Epidermal melanocyte (primary cell): ENCODE data around the gene NKD1.

Experiments
- DNase-seq: peaks from one replicate; pipeline ENCODE4 v3.0.0; 2011; ENCODE audit warnings: low spot score; ENCODE audit not compliant: insufficient read length

Gene NKD1

DNA sequence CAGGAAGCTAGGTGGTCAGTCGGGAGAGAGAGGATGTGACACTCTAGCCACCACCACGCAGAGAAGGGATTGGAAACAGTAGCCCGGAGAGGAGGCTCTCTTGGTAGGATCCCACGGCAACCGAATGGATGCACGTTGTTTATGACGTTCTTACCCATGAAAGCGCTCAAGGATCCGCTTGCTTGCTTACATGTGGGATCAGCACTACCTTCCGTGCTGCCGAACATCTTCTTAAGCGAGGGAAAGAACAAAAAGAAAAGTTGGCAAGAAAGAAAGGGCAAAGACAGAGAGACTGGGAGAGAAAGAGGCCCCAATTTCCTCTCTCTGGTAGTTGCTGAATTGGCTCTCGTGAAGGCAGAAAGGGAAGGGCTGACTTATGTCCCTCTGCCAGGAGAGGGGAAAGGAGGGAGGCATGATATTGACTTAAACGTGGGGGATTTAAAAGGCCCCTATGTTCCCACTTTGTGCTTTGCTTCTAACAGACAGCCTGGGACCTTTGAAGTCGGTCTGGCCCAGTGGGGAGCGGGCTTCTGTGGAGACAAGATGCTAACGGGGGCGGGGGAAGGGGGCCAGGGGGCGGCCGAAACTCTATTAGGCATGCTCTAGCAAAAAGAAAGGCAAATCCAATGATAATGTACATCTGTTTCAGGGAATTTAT, 97.5 kb downstream of the NKD1 start:
- no peak for DNase-seq

DNA sequence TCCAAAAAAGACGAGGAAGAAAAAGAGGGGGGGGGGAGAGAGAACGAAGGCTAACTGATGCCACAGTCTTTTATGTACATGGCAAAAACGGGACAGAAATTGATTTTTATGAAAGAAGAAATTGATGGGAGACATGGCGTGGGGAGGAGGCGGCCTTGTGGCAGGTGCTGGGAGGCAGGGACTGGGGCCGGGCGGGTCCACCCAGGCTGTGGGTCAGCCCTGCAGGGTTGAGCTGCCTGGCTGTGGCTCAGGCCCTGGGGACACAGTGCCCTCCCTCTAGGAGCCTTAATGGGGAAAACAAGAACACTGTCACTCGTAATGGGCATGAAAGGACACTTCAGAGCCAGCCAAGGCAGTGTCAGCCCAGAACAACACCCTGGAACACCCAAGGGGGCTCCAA, 98.1 kb downstream of the NKD1 start:
- no peak for DNase-seq

DNA sequence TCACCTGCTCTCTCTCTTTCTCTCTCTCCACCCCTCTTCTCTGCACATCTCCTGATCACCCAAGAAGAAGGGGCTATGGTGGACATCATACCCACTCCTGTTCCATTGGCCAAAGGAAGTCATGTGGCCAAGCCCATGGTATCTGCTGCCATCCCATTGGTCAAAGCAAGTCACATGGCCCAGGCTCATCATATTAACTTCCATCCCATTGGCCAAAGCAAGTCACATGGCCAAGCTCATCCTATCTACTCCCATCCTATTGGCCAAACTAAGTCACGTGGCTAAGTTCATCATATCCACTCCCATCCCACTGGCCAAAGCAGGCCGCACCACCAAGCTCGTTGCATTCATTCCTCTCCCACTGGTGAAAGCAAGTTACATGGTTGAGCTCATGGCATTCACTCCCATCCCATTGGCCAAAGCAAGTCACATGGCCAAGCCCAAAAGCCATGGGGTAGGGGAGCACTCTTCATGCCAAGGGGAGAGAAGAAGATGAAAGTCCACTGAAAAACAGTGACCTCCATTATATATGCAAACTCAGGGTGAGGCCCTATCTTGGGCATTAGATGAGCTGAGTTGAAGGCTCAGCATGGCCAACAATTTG, 103.7 kb downstream of the NKD1 start:
- DNase-seq = no peak

DNA sequence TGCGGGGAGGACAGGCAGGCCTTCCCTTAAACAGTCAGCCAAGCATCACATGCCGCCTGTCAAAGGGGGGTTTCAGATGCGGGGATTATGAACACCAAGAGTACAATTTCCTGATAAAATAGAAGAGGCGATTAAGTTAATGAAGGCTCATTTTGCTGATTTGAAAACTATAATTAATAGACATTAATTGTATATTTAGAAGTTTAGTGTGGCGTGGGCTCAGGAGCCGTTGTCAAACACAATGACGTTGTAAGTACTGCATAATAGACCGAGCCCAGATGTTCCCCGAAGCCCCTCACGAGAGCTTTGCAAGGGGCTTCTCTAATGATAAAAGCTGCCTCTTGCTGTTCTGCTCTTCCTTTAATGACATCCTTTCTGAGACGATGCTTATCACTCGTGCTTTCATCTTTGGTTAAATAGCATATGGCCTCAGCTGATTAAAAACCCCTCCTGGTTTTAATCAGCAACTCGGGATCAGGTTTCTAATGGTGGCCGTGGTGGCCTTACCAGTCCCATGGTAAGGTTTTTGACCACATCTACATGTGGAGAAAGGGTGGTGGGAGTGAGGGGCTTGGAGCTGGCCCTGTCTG, 104.7 kb downstream of the NKD1 start:
- no peak for DNase-seq

DNA sequence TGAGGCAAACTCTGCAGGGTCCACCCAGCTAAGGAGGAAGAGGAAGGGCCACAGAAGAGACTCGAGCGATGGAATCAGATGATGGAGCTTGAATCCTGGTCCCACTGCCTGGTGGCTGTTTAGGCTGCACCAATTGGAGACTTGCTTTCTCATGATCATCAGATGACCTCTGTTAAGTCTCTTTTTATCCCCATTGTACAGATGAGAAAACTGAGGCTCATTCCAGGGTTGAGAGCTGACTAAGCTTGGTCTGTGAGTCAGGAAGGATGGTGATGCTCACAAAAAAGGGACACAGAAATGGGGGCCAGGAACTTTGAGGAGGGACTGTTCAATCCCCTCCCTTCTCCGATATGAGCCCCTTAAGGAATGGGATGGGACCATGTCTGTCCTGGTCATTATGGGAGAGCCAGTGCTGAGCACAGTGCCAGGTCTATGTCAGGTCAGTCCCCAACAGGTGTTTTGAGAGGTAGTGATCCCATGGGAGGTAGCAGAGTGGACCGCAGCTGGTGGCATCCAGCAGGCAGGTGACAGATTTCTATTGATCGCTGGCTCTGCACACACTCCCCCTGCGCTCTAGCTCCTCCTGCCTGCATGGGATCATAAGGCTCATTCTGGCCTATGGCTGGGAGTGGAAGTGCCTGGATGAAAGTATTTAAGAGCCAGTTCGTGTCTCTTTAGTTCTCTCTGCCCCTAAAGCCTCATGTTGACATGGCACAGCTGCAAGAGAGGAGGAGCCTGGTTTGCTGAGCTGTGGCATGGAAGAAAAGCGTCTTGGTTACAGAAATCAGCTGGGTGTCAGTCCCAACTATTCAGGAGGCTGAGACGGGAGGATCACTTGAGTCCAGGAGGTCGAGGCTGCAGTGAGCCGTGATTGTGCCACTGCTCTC, 105.7 kb downstream of the NKD1 start:
- DNase-seq = no peak

DNA sequence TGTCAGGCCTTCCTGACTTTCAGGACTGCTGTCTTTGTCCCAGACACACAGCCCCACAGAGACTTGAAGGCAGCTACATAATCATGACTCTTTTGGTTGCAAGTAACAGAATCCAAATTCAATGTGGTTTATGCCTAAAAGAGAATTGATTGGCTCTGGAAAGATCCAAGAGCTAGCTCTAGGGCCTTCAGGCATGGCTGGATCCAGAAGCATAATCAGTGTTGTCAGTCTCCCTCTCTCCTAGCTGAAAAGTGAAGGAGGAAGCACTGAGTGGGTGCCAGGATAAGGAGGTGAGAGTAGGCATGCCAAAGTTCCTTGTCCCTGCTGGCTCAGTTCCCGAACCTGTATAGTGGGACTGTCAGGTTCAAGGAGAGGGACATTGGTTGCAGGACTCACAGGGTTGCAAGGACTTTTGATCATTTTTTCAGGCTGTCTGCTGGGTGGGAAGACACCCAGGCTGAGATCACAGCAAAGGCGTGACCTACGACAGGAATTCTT, 107.4 kb downstream of the NKD1 start:
- no peak for DNase-seq

DNA sequence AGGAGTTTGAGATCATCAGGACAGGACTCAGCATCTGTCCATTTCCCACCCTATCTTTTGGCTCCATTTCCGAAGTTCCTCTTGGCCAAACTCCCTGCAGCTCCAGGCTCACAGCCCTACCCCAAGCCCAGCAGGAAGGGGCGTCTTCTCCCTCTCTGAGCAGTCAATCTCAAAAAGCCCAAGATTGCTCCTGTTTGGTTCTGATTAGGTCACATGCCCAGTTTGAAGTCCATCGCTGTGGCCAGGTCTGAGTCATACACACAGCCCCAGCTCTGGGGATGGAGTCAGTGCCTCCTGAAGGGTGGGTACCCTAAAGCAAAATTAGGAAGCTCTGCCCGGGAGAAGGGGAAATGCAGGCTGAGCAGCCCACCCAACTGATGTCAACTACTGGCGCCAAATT, 109.0 kb downstream of the NKD1 start:
- no peak for DNase-seq

DNA sequence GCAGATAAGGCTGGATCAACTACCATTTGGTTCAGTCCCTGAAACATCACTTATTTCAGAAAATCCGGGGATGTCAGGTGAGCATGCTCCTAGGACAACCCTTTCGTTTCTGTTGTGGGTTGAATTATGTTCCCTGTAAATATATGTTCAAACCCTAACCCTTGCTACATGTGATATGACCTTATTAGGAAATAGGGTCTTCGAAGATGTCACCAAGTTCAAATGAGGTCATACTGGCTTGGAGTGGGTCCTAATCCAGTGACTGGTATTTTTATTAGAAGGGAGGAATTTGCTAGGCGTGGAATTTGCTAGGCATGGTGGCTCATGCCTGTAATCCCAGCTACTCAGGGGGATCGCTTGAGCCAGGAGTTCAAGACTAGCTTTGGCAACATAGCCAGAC, 111.6 kb downstream of the NKD1 start:
- DNase-seq = no peak

DNA sequence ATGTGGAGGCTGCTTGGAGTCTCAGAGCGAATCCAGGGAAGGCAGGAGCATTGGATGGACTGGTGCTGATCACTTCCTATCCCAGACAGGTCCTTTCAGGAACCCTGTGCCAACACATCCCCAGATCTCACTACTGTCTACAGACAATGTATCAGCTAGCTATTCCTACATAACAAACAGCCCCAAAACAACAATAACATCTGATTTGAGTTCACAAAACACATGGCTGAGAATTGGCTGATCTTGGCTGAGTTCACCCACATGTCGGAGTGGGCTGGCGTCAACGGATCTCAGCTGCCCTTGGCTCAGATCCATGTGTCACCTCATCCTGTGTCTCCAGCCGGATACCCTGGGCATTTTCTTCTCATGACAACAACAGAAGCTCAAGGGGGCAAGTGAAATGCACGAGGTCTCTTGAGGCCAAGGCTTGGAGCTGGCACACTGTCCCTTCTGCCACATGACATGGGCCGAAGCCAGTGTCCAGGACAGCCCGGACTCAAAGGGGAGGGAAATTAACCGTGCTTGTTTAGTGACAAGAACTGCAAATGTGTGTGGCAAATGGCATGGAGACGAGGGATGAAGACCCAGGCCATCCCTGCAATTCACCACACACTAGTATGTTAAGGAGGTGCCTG, 114.2 kb downstream of the NKD1 start:
- DNase-seq = no peak

DNA sequence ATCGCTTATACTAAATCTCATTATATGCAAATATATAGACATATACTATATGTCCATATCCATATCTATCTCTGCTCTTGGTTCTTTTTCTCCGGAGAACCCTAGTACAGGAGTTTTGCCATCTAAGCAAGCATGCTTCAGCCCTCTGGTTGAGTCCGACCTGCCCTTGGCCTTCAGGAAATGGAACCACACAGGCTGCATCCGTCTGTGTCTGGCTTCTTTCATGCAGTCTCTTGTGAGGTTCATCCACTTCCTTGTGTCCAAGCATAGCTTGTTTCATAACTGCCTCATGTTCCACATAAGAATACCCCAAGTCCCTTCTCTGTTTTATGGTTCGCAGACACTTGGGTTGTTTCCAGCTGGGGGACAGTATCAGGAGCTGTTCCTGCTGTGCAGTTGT, 116.1 kb downstream of the NKD1 start:
- no peak for DNase-seq

DNA sequence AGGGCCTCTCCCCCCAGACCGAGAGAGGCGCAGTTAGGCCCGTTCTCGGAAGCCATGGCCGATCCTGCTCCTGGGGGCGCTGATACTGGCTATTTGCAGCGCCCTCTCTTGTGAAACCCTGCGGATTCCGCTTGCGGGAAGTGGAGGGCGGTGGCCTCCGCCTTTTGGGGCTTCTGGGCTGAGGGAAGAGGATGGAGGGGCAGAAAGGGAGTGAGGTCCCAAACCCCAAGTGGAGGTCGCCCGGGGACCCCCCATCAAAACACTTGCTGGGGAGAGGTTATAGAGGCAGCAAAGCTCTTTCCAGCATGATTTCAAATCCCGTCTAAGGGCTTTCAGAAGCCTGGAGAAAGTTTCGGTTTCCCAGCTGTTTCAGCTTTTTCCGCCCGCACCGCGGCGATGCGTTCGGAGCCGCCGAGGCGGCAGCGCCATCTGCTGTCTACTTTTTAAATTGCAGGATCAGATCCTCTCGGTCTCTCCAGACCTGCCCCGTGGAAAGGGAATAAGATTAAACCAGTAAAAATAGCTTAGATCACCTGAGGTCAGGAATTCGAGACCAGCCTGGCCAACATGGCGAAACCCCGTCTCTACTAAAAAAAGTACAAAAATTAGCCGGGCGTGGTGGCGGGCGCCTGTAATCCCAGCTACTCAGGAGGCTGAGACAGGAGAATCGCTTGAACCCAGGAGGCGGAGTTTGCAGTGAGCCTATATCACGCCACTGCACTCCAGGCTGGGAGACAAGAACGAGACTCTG, 117.1 kb downstream of the NKD1 start:
- peak; percentile 75 for DNase-seq

DNA sequence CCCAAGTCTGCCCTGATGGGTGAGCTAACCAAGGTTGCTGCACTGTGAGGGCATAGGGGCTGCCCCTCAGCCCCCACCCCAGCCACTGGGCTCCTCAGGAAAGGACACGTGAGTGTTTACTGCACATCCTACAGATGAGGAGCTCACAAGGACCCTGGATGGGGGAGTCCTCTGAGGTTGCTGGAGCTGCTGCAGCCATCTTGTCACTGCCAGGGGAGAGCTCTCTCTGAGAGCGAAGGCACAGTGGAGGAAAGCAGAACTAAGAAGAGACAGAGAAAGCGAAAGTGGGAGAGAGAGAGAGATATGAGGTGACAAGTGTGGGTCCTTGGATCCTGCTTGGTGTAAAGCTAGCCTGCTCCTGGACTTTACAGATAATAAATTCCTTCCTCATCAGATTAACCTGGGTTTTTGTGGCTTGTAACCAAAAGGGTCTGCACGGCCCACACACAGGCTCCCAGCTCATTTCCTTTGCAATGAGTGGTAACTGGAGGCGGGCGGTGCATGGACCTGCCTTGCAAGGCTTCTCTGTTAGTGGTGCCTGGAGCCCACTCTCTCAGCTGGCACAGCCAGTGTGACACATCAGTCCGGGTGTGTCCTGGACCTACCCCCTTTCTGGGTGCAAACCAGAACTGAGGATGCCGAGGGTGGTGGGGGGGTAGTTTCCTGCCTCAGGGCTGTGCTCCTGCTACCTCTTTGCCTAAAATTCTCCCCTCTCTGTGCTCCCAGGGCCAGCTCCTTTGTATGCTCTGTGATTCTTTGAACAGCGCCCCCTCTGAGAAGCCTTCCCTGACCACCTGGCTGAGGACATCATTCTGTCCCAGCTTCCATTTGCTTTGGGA, 118.7 kb downstream of the NKD1 start:
- no peak for DNase-seq

DNA sequence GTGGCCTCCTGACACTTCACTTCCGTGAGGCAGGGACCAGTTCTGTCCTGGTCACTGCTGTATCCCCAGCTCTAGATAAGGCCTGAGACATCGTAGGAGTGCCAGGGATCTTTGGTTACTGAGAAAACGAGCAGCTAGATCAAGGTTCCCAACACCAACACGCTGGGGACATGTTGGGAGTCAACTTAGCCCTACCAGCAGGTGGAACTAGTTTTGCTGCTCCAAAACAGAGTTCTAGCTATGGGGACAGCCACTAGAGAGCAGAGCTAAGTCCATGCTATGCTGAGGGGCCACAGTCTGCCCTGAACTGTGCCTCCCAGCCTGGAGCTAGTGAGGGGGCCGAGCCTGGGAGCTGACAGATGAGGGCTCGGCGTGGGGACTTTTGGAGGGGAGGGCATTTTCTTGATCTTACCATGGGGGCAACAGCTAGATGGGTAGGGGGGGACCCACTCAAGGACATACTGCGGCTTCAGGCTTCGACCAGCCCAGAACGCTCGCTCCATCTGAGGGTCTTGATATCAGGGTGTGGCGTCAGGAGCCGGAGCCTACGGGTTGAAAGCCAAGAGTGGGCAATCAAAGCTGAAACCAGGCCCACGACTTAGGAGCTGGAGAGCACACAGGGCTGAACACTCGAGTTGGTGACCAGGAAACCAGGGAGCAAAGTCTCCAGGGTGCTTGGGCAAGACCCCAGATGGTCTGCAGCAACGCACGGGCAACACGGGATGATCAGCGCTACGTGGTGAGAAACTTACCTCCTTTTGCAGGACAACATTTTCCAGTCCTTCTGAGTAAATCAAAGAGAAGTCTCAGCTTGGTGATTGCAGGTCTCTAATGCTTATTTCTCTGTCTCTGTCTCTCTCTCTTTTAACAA, 119.5 kb downstream of the NKD1 start:
- no peak for DNase-seq

DNA sequence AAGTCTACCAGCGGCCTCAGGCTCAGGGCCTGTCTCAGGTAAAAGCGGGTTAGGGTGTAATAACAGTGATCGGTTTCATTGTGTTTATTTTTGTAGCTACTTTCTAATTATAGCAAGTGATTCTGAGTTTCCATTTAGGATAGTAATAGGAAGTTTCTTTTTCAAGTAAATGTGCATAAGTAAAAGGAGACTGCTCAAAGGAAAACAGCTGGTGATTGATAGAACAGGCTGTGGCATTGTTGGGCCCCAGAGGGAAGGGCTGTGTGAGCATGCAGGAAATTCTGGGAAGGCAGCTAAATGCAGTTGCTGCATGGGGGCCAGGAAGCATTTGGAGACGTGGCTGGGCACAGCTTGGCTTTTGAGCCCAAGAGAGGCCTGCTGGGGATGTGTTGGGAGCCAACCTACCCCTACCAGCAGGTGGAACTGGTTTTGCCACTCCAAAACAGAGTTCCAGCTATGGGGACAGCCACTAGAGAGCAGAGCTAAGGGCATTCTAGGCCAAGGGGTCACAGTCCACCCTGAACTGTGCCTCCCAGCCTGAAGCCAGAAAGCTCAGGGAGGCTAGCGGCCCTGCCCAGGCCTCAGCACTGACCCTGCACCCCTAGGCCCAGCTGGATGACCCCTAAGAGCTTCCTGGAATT, 120.3 kb downstream of the NKD1 start:
- no peak for DNase-seq

DNA sequence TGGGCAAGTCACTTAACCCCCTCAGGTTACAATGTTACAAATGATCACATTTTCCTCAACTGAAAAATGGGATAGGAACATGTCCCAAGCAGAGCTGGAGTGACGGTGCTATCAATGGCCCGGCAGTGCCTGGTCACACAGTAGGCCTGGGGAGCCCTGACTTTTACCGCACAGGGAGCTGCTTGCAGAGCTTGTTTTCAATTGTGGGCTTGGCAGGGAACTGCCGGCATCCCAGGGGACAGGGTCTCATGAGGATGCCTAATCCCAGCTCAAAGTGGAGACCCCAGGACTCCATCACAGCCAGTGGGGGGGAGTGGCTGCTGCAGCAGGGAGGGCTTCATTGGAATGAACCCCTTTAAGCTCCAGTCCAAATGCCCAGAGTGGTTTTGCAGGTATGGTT, 121.5 kb downstream of the NKD1 start:
- DNase-seq = no peak

DNA sequence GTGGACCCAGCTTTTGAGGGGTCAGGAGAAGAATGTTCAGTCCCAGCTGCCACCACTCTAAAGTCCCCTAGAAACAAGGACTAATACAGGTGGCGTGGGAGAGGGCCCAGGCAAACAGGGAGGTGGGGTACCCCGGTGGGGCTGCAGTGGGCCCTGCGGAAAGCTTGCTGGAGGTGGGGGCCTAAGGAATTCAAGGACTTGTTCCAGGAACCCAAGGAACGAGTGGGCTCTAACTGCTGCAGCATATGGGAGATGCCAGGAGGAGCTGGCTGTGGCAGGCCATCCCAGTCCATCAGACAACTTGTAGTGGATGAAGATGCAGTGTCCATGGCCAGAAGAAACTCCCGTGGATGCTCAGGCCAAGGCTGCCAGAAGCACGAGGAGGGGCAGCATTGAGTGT, 122.3 kb downstream of the NKD1 start:
- no peak for DNase-seq

DNA sequence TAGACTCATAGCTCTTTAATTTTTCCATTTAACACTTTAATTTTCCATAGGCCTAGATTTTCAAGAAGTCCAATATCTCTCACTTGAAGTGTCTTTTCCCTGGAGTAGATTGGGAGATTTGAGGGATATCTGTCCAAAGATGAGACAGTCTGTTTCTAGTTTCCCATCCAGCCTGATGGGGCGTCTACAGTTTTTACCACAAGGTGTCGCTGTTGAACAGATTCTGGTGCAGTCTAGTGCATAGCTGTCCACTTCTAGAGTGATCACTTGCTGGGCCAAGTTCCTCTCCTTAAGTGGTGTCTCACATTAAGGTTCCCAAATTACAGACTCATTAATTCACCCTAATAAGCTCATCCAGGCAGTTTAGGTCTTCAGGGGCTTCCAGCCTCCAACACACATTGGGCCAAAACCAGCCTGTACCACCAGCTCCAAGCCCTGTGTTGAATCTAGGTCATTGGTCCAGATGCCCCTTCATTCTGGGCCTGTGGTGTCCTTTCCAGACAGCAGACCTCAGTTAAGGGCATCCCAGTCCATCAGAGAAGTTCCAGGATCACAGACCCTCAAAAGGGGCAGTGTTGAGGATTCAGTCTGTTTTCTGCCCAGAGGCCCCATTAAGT, 123.6 kb downstream of the NKD1 start:
- DNase-seq = no peak
